HEK293 (cell line): ENCODE data around the gene TMEM181.
"Not testable (repeated sequence)": the region's sequence is repeated elsewhere in the genome, so short reads cannot be mapped to it uniquely, and the experiment has no call there.

Source experiments
- CTCF ChIA-PET: fragments of 350-600 bp; formaldehyde crosslinking; extraction: SDS; loops from one replicate; lab custom pipeline; 2021; ENCODE audit warnings: antibody characterized with exemption; lab: Yijun Ruan, JAX
- POLR2A ChIA-PET: fragments of 300-600 bp; formaldehyde crosslinking; extraction: SDS; loops from one replicate; lab custom pipeline; 2020; ENCODE audit warnings: antibody characterized with exemption, inconsistent platforms; lab: Yijun Ruan, JAX
- H3K27ac ChIP-seq: fragments of 200-500 bp; sonication (Bioruptor generic); 2 replicates; pipeline ENCODE4 v1.5.1; 2014; ENCODE audit warnings: low read depth, low read length, control low read depth, inconsistent platforms; ENCODE audit errors: extremely low read depth
- H3K36me3 ChIP-seq, 2 experiments: fragments of 200-500 bp in 1 of 2; sonication (Bioruptor generic) in 1 of 2; 1 replicate in 1 of 2; 2 replicates in 1 of 2; pipeline ENCODE4 v1.5.1; 2014 to 2017; ENCODE audit warnings: inconsistent platforms in 2 of 2, low read length in 2 of 2; ENCODE audit not compliant: control insufficient read depth in 2 of 2, insufficient read depth in 1 of 2
- H3K4me1 ChIP-seq: fragments of 200-500 bp; sonication (Bioruptor generic); 2 replicates; pipeline ENCODE4 v1.5.1; 2014; ENCODE audit warnings: mild to moderate bottlenecking, low read length, inconsistent platforms; ENCODE audit not compliant: control insufficient read depth, insufficient read depth
- H3K4me3 ChIP-seq: 2 replicates; pipeline ENCODE4 v1.5.1; 2011; ENCODE audit warnings: low read depth, mild to moderate bottlenecking, control low read depth, low read length, moderate library complexity
- H3K9me3 ChIP-seq: fragments of 200-500 bp; sonication (Bioruptor generic); 2 replicates; pipeline ENCODE4 v1.5.1; 2014; ENCODE audit warnings: low read depth, low read length, inconsistent platforms; ENCODE audit not compliant: control insufficient read depth, insufficient read depth
- BCL6B ChIP-seq: fragments of 450-650 bp; formaldehyde crosslinking; IDR thresholded peaks from 2 replicates; pipeline ENCODE4 v1.5.1; 2017; ENCODE audit warnings: missing biosample characterization, missing genetic modification characterization
- FEZF1 ChIP-seq: fragments of 450-650 bp; formaldehyde crosslinking; IDR thresholded peaks from 2 replicates; pipeline ENCODE4 v1.5.1; 2016; ENCODE audit warnings: missing biosample characterization, missing genetic modification characterization
- GLI2 ChIP-seq: fragments of 450-650 bp; formaldehyde crosslinking; IDR thresholded peaks from 2 replicates; pipeline ENCODE4; 2017; ENCODE audit warnings: missing biosample characterization, missing genetic modification characterization, low read depth, borderline replicate concordance
- OVOL3 ChIP-seq: fragments of 450-650 bp; formaldehyde crosslinking; IDR thresholded peaks from 2 replicates; pipeline ENCODE4 v1.5.1; 2016; ENCODE audit warnings: missing biosample characterization, missing genetic modification characterization
- SP7 ChIP-seq: fragments of 450-650 bp; formaldehyde crosslinking; IDR thresholded peaks from 2 replicates; pipeline ENCODE4 v1.5.1; 2016; ENCODE audit warnings: missing biosample characterization, missing genetic modification characterization
- ZBTB44 ChIP-seq: fragments of 450-650 bp; IDR thresholded peaks from 2 replicates; pipeline ENCODE4 v1.5.1; 2018; ENCODE audit warnings: missing biosample characterization, mild to moderate bottlenecking, missing genetic modification characterization
- ZEB2 ChIP-seq: fragments of 450-650 bp; formaldehyde crosslinking; IDR thresholded peaks from 2 replicates; pipeline ENCODE4 v1.5.1; 2016; ENCODE audit warnings: missing biosample characterization, missing genetic modification characterization
- ZFHX2 ChIP-seq: fragments of 450-650 bp; formaldehyde crosslinking; conservative IDR thresholded peaks from 2 replicates; pipeline ENCODE4 v1.5.1; 2016; ENCODE audit warnings: missing biosample characterization, missing genetic modification characterization
- ZFP37 ChIP-seq: fragments of 450-650 bp; formaldehyde crosslinking; IDR thresholded peaks from 2 replicates; pipeline ENCODE4 v1.5.1; 2016; ENCODE audit warnings: missing biosample characterization, missing genetic modification characterization
- ZNF292 ChIP-seq: fragments of 450-650 bp; formaldehyde crosslinking; IDR thresholded peaks from 2 replicates; pipeline ENCODE4 v1.5.1; 2016; ENCODE audit warnings: low read depth, missing biosample characterization, missing genetic modification characterization, borderline replicate concordance
- ZNF416 ChIP-seq: fragments of 450-650 bp; formaldehyde crosslinking; IDR thresholded peaks from 2 replicates; pipeline ENCODE4 v1.5.1; 2016; ENCODE audit warnings: missing biosample characterization, missing genetic modification characterization
- ZNF426 ChIP-seq: fragments of 450-650 bp; formaldehyde crosslinking; IDR thresholded peaks from 2 replicates; pipeline ENCODE4 v1.5.1; 2017; ENCODE audit warnings: missing biosample characterization, missing genetic modification characterization, mild to moderate bottlenecking, inconsistent platforms, moderate library complexity
- ZNF692 ChIP-seq: fragments of 450-650 bp; formaldehyde crosslinking; IDR thresholded peaks from 2 replicates; pipeline ENCODE4 v1.5.1; 2016; ENCODE audit warnings: missing biosample characterization, missing genetic modification characterization
- ZNF76 ChIP-seq: fragments of 450-650 bp; formaldehyde crosslinking; IDR thresholded peaks from 2 replicates; pipeline ENCODE4; 2016; ENCODE audit warnings: low read depth, missing biosample characterization, missing genetic modification characterization, borderline replicate concordance
- ZNF843 ChIP-seq: fragments of 450-650 bp; formaldehyde crosslinking; IDR thresholded peaks from 2 replicates; pipeline ENCODE4 v1.5.1; 2016; ENCODE audit warnings: missing biosample characterization, missing genetic modification characterization
- ZSCAN5A ChIP-seq: fragments of 450-650 bp; formaldehyde crosslinking; IDR thresholded peaks from 2 replicates; pipeline ENCODE4 v1.5.1; 2016; ENCODE audit warnings: missing biosample characterization, missing genetic modification characterization

The TMEM181 gene

GRCh38 chr6:158631678-158632537 is 72.0 kb downstream of the TMEM181 start:
- CTCF ChIA-PET = interaction anchor here (1.3 to 1.4 kb wide), 3 partner anchors 59 to 411 kb away, joined by 3 to 7 read pairs (median 4); no protein-coding TSS in a partner anchor
- no peaks in the 10 kb centered on the region for H3K9me3 ChIP-seq
- no peak overlapping the region for H3K27ac ChIP-seq
- TF ChIP-seq ZNF843 (no peak), ZFHX2 (tag by site-specific recombination) (no peak), SP7 (tag by site-specific recombination) (0 out of 2 replicates have a peak, but pooled peaks have one; percentile 40), ZBTB44 (tag by site-specific recombination) (no peak)
- TF ChIP-seq, all 188 proteins: peak for 1
- H3K36me3 ChIP-seq = peaks cover 12 to 77% of the 10 kb centered on the region in 2 experiments
- no peak overlapping the region for H3K4me3 ChIP-seq
- no peaks in the 10 kb centered on the region for H3K4me1 ChIP-seq
- POLR2A ChIA-PET = interaction anchor here (1.1 to 2.2 kb wide), 2 partner anchors 12 to 14 kb away, joined by 4 to 7 read pairs; partner anchors contain the start of gene DYNLT1

- not testable (repeated sequence) for H3K4me1 ChIP-seq, H3K4me3 ChIP-seq, H3K9me3 ChIP-seq
- CTCF ChIA-PET = interaction anchor here (1.3 to 1.4 kb wide), 2 partner anchors 59 to 411 kb away, joined by 3 to 7 read pairs; no protein-coding TSS in a partner anchor
- peak overlapping the region; percentile 29; the same call in 1 of the 2 replicates for H3K27ac ChIP-seq
- H3K36me3 ChIP-seq = peaks cover 10 to 77% of the 10 kb centered on the region in 2 experiments
- POLR2A ChIA-PET = interaction anchor here (1.1 to 2.2 kb wide), 2 partner anchors 12 to 14 kb away, joined by 4 to 7 read pairs; partner anchors contain the start of gene DYNLT1
These were observed 72.7 kb downstream of the TMEM181 start for GRCh38 chr6:158632538-158633119.

GRCh38 chr6:158633127-158633526 is 73.2 kb downstream of the TMEM181 start:
- H3K4me3 ChIP-seq = no peak overlapping the region
- H3K9me3 ChIP-seq = no peaks in the 10 kb centered on the region
- ChIA-PET POLR2A (interaction anchor here (1.1 to 2.2 kb wide), 2 partner anchors 11 to 13 kb away, joined by 4 to 7 read pairs; partner anchors contain the start of gene DYNLT1), CTCF (interaction anchor here (1.3 to 1.4 kb wide), 2 partner anchors 58 to 412 kb away, joined by 3 to 7 read pairs; no protein-coding TSS in a partner anchor)
- TF ChIP-seq ZNF692 (tag by site-specific recombination) (no peak), ZNF76 (tag by site-specific recombination) (no peak), FEZF1 (no peak), BCL6B (tag by site-specific recombination) (no peak), ZSCAN5A (tag by site-specific recombination) (no peak), ZEB2 (no peak), GLI2 (no peak), OVOL3 (no peak), ZNF416 (tag by site-specific recombination) (no peak), ZNF292 (tag by site-specific recombination) (no peak), ZFP37 (tag by site-specific recombination) (no peak), ZNF426 (tag by site-specific recombination) (no peak)
- H3K27ac ChIP-seq = no peak overlapping the region
- no peaks in the 10 kb centered on the region for H3K4me1 ChIP-seq
- peaks cover 10 to 74% of the 10 kb centered on the region in 2 experiments for H3K36me3 ChIP-seq
